Measurements from ENCODE around the gene SLC9A3. TPM values are rescaled to one million over a fixed set of nuclear protein-coding genes. Genes with fewer than 3 reads are reported as not detected.

SLC9A3 gene
- total RNA-seq, 3 donors from 2014 or later (not counting 1 experiment from before 2014, with no cell fraction given), result 0.61 to 1.1 (median 0.73) TPM

- Mint-ChIP-seq H3K27ac (no peak overlapping the region), H3K36me3 (no peaks in the 10 kb centered on the region), H3K4me3 (no peak overlapping the region), H3K9me3 (no peaks in the 10 kb centered on the region), H3K27me3 (ENCODE audit: low read depth in 2 of 2) (peaks cover 22 to 30% of the 10 kb centered on the region in 2 donors), H3K4me1 (peaks cover 0 to 4% of the 10 kb centered on the region in 2 donors)
- no peaks in the 10 kb centered on the region for H3K36me3 ChIP-seq (ENCODE audit: control insufficient read depth, insufficient read depth, low read length)
- ATAC-seq, result no peak
- H3K27me3 ChIP-seq (ENCODE audit: control insufficient read depth, insufficient read depth, low read length), result peaks cover 5% of the 10 kb centered on the region
- no peak for TF ChIP-seq CTCF (IDR thresholded peaks at IDR 0.05)
- intact Hi-C loops (cut with micrococcal nuclease), result no loop called here
- H3K9me3 ChIP-seq (ENCODE audit: control insufficient read depth, insufficient read depth, low read length), result no peaks in the 10 kb centered on the region
- H3K4me3 ChIP-seq (ENCODE audit: low read length), result no peak overlapping the region
- H3K4me1 ChIP-seq (ENCODE audit: control insufficient read depth, insufficient read depth, low read length), result no peaks in the 10 kb centered on the region
- no peak for DNase-seq
- no peak overlapping the region for H3K27ac ChIP-seq (ENCODE audit: low read length)
- 86% methylated on average over 6 of the region's 6 CpGs for WGBS (ENCODE audit: insufficient coverage)
These were observed 27.2 kb upstream of the SLC9A3 start for GRCh38 chr5:551406-551805.

GRCh38 chr5:549229-549628 lies 25.0 kb upstream of the SLC9A3 start:
- Histone ChIP-seq H3K4me1 (ENCODE audit: control insufficient read depth, insufficient read depth, low read length) (peaks cover 6% of the 10 kb centered on the region), H3K27ac (ENCODE audit: low read length) (no peak overlapping the region), H3K9me3 (ENCODE audit: control insufficient read depth, insufficient read depth, low read length) (no peaks in the 10 kb centered on the region), H3K4me3 (ENCODE audit: low read length) (no peak overlapping the region), H3K27me3 (ENCODE audit: control insufficient read depth, insufficient read depth, low read length) (peaks cover 5% of the 10 kb centered on the region), H3K36me3 (ENCODE audit: control insufficient read depth, insufficient read depth, low read length) (no peaks in the 10 kb centered on the region)
- no peak for DNase-seq
- Mint-ChIP-seq H3K36me3 (no peaks in the 10 kb centered on the region), H3K27ac (no peak overlapping the region), H3K4me1 (peaks cover 0 to 10% of the 10 kb centered on the region in 2 donors), H3K9me3 (no peaks in the 10 kb centered on the region), H3K27me3 (ENCODE audit: low read depth in 2 of 2) (peaks cover 22 to 30% of the 10 kb centered on the region in 2 donors), H3K4me3 (no peak overlapping the region)
- WGBS (ENCODE audit: insufficient coverage), result 63% methylated on average over 2 of the region's 2 CpGs
- ATAC-seq, result no peak
- intact Hi-C loops (cut with micrococcal nuclease), result no loop called here
- TF ChIP-seq CTCF (IDR thresholded peaks at IDR 0.05), result no peak

- DNase-seq, result no peak
- Histone ChIP-seq H3K4me3 (ENCODE audit: low read length) (no peak overlapping the region), H3K4me1 (ENCODE audit: control insufficient read depth, insufficient read depth, low read length) (peaks cover 16% of the 10 kb centered on the region), H3K36me3 (ENCODE audit: control insufficient read depth, insufficient read depth, low read length) (no peaks in the 10 kb centered on the region), H3K27me3 (ENCODE audit: control insufficient read depth, insufficient read depth, low read length) (peaks cover 5% of the 10 kb centered on the region), H3K27ac (ENCODE audit: low read length) (no peak overlapping the region), H3K9me3 (ENCODE audit: control insufficient read depth, insufficient read depth, low read length) (no peaks in the 10 kb centered on the region)
- peak in 2 of 3 donors; percentile 12 to 27 for ATAC-seq
- intact Hi-C loops (cut with micrococcal nuclease), result no loop called here
- H3K9me3 Mint-ChIP-seq, result no peaks in the 10 kb centered on the region
- WGBS (ENCODE audit: insufficient coverage), result 31% methylated on average over 10 of the region's 10 CpGs
- H3K4me1 Mint-ChIP-seq, result peaks cover 4 to 19% of the 10 kb centered on the region in 2 donors
- no peak overlapping the region for H3K27ac Mint-ChIP-seq
- TF ChIP-seq CTCF (IDR thresholded peaks at IDR 0.05), result no peak
- no peaks in the 10 kb centered on the region for H3K36me3 Mint-ChIP-seq
- H3K4me3 Mint-ChIP-seq, result no peak overlapping the region
- peaks cover 22 to 30% of the 10 kb centered on the region in 2 donors for H3K27me3 Mint-ChIP-seq (ENCODE audit: low read depth in 2 of 2)
These were observed 24.0 kb upstream of the SLC9A3 start for GRCh38 chr5:548256-548655.
